PC-3 (cell line): Measurements from ENCODE around the gene ZNF816.

Experiments used
- EZH2 ChIP-seq: fragments of 300-600 bp; sonication (generic); IDR thresholded peaks from one replicate; pipeline ENCODE4 v1.6.1; 2017; ENCODE audit warnings: antibody characterized with exemption, mild to moderate bottlenecking, low read length; ENCODE audit not compliant: unreplicated experiment
- EZH2phosphoT487 ChIP-seq: fragments of 300-600 bp; sonication (generic); IDR thresholded peaks from 2 replicates; pipeline ENCODE4 v1.6.1; 2018; ENCODE audit warnings: mild to moderate bottlenecking, antibody characterized with exemption, low read length, borderline replicate concordance
- TF ChIP-seq, protein P1 (sequence below): fragments of 300-600 bp; sonication (generic); conservative IDR thresholded peaks from 2 replicates; pipeline ENCODE4 v1.5.1; 2017; ENCODE audit warnings: antibody characterized with exemption, low read depth, mild to moderate bottlenecking, low read length

DNA sequence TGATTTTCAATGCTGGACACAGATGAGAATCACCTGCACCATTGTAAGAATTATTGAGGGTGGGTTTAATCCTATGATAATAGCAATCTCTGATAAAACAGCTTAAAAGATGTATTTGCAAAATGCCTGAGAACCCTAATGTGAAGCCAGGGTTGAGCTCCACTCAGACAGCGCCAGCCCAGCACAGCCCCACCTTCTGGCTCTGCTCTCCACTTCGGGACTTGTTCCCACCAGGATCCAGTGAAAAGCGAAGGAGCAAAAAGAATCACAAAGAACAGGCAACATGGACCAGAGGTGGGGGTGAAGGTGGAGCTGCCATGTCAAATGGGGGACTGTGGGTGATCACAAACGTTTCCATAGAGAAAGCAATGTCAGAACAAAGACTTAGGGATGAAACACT, 18.6 kb upstream of the ZNF816 start:
- TF ChIP-seq, protein P1, sequence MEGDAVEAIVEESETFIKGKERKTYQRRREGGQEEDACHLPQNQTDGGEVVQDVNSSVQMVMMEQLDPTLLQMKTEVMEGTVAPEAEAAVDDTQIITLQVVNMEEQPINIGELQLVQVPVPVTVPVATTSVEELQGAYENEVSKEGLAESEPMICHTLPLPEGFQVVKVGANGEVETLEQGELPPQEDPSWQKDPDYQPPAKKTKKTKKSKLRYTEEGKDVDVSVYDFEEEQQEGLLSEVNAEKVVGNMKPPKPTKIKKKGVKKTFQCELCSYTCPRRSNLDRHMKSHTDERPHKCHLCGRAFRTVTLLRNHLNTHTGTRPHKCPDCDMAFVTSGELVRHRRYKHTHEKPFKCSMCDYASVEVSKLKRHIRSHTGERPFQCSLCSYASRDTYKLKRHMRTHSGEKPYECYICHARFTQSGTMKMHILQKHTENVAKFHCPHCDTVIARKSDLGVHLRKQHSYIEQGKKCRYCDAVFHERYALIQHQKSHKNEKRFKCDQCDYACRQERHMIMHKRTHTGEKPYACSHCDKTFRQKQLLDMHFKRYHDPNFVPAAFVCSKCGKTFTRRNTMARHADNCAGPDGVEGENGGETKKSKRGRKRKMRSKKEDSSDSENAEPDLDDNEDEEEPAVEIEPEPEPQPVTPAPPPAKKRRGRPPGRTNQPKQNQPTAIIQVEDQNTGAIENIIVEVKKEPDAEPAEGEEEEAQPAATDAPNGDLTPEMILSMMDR = no peak
- TF ChIP-seq EZH2 (no peak), EZH2phosphoT487 (no peak)
